ENCODE results near the gene GON4L.
A peak's percentile ranks its signal among the peaks of the same experiment; 100 is the strongest.

Gene GON4L, protein sequence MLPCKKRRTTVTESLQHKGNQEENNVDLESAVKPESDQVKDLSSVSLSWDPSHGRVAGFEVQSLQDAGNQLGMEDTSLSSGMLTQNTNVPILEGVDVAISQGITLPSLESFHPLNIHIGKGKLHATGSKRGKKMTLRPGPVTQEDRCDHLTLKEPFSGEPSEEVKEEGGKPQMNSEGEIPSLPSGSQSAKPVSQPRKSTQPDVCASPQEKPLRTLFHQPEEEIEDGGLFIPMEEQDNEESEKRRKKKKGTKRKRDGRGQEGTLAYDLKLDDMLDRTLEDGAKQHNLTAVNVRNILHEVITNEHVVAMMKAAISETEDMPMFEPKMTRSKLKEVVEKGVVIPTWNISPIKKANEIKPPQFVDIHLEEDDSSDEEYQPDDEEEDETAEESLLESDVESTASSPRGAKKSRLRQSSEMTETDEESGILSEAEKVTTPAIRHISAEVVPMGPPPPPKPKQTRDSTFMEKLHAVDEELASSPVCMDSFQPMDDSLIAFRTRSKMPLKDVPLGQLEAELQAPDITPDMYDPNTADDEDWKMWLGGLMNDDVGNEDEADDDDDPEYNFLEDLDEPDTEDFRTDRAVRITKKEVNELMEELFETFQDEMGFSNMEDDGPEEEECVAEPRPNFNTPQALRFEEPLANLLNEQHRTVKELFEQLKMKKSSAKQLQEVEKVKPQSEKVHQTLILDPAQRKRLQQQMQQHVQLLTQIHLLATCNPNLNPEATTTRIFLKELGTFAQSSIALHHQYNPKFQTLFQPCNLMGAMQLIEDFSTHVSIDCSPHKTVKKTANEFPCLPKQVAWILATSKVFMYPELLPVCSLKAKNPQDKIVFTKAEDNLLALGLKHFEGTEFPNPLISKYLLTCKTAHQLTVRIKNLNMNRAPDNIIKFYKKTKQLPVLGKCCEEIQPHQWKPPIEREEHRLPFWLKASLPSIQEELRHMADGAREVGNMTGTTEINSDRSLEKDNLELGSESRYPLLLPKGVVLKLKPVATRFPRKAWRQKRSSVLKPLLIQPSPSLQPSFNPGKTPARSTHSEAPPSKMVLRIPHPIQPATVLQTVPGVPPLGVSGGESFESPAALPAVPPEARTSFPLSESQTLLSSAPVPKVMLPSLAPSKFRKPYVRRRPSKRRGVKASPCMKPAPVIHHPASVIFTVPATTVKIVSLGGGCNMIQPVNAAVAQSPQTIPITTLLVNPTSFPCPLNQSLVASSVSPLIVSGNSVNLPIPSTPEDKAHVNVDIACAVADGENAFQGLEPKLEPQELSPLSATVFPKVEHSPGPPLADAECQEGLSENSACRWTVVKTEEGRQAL (N-terminal part only)

DNA sequence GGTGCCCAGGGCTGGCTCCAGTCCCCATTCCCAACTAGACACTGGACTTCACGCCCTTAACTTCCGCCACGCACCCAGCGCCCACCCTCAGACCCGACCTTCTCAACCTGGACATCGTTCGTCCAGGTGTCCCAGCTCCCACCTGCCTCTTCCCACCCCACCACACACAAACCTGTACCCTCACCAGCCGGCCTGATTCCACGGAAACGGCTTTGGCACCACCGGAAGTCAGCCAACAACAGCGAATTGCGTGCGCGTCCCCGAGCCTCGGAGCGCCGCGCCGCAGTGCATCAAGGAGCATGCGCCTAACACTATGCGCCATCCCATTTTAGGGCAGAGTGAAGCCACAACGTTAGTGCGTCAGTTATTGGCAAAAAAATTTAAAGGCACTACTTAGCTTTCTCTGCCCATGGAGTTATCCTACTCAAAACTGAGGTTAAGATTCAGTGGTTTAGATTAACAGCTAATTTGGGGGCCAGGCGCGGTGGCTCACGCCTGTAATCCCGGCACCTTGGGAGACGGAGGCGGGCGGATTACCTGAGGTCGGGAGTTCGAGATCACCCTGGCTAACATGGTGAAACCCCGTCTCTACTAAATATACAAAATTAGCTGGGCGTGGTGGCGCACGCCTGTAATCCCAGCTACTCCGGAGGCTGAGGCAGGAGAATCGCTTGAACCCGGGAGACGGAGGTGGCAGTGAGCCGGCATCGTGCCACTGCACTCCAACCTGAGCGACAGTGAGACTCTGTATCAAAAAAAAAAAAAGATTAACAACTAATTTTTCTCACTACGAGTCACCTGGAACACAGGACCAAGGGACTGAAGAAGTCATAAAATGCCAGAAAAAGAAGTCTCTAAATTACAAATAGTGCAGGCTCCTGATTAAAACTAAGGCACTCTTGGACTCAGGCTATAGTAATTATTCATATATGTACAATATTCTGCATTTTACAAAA is at the start of gene GON4L:
Gene GON4L, minus strand, starts transcription at position 240 of the 956 bp plus-strand sequence. CDS start 3,434 bp downstream, outside the sequence.
- DNase-seq: peak; percentile 88
- Histone ChIP-seq H3K4me3 (ENCODE audit: low read depth, low read length) (peak within 1 kb of the TSS; percentile 96), H3K27me3 (replicated peaks) (no peaks in the 10 kb centered on the region), H3K27ac (peak within 1 kb of the TSS; percentile 60), H3K36me3 (replicated peaks) (peaks cover 20% of the 10 kb centered on the region)
- TF ChIP-seq, protein P1, sequence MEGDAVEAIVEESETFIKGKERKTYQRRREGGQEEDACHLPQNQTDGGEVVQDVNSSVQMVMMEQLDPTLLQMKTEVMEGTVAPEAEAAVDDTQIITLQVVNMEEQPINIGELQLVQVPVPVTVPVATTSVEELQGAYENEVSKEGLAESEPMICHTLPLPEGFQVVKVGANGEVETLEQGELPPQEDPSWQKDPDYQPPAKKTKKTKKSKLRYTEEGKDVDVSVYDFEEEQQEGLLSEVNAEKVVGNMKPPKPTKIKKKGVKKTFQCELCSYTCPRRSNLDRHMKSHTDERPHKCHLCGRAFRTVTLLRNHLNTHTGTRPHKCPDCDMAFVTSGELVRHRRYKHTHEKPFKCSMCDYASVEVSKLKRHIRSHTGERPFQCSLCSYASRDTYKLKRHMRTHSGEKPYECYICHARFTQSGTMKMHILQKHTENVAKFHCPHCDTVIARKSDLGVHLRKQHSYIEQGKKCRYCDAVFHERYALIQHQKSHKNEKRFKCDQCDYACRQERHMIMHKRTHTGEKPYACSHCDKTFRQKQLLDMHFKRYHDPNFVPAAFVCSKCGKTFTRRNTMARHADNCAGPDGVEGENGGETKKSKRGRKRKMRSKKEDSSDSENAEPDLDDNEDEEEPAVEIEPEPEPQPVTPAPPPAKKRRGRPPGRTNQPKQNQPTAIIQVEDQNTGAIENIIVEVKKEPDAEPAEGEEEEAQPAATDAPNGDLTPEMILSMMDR (IDR thresholded peaks at IDR 0.05; ENCODE audit: low read depth, low read length, missing control alignments): no peak
- in situ Hi-C loops (cut with HindIII; ENCODE audit: low pct_ligation_motif_present, low sequenced_read_pairs): no loop called here

DNA sequence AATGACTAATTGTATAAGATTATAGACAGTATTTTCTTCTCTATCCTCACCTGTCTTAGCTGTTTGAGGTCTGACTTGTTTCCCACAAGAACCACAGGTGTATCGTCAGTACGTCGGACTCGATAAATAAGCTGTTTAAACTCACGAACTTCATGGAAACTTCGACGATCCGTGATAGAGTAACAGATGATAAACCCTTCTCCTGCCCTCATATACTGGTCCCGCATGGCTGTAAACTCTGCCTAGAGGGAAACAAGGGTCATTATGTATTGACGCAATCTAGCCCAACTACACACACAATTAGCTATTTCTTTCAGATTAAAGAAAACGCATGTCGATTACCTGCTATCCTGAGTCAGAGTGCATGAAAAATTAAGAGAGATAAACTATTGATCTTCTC is 47.2 kb upstream of the GON4L start:
- peaks cover 82% of the 10 kb centered on the region for H3K36me3 ChIP-seq (replicated peaks)
- TF ChIP-seq, protein P1 (IDR thresholded peaks at IDR 0.05; ENCODE audit: low read depth, low read length, missing control alignments): no peak
- no peaks in the 10 kb centered on the region for H3K27me3 ChIP-seq (replicated peaks)
- in situ Hi-C loops (cut with HindIII; ENCODE audit: low pct_ligation_motif_present, low sequenced_read_pairs): no loop called here
- no peak for DNase-seq
- H3K27ac ChIP-seq: no peak overlapping the region
- H3K4me3 ChIP-seq (ENCODE audit: low read depth, low read length): no peak overlapping the region

DNA sequence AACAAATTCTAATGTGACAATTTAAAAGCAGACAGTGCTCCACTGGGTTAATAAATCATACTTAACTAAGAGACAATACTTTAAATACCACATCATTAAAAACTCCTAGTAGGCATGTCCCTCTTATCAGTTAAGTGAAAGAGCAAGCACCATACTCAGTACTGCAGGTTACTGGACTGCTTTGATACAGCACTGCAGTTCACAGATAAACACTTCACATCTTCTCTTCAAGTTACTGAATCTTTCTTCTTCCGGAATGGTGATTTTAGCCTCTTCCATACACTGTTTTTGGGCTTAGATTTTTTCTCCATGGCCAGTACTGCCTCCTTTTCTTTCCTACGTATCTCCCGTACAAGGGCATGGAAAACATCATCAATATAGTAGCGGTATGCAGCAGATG is 43.1 kb upstream of the GON4L start:
- peaks cover 73% of the 10 kb centered on the region for H3K36me3 ChIP-seq (replicated peaks)
- DNase-seq: no peak
- no peak overlapping the region for H3K4me3 ChIP-seq (ENCODE audit: low read depth, low read length)
- in situ Hi-C loops (cut with HindIII; ENCODE audit: low pct_ligation_motif_present, low sequenced_read_pairs): no loop called here
- H3K27ac ChIP-seq: no peak overlapping the region
- H3K27me3 ChIP-seq (replicated peaks): no peaks in the 10 kb centered on the region
- TF ChIP-seq, protein P1 (IDR thresholded peaks at IDR 0.05; ENCODE audit: low read depth, low read length, missing control alignments): no peak

DNA sequence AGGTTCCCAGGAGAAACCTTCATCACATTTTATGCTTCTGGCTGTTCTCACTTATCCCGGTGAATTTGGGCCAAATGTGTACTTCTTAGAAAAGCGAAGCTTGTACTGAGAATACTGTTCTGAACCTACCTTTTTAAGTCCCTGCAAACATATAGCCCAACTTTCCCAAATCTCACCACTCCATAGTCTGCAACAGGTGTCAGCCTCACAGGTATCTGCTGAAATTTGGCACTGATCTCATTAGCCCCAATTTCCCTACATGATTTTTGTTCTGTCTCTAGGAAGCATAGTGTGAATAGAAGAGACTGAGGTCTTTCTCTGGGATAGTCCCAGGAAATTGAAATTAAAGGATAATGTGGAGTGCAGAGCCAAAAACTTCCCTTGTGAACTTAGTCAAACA is 42.7 kb upstream of the GON4L start:
- in situ Hi-C loops (cut with HindIII; ENCODE audit: low pct_ligation_motif_present, low sequenced_read_pairs): no loop called here
- TF ChIP-seq, protein P1 (IDR thresholded peaks at IDR 0.05; ENCODE audit: low read depth, low read length, missing control alignments): no peak
- DNase-seq: no peak
- H3K27ac ChIP-seq: no peak overlapping the region
- no peak overlapping the region for H3K4me3 ChIP-seq (ENCODE audit: low read depth, low read length)
- peaks cover 68% of the 10 kb centered on the region for H3K36me3 ChIP-seq (replicated peaks)
- H3K27me3 ChIP-seq (replicated peaks): no peaks in the 10 kb centered on the region

DNA sequence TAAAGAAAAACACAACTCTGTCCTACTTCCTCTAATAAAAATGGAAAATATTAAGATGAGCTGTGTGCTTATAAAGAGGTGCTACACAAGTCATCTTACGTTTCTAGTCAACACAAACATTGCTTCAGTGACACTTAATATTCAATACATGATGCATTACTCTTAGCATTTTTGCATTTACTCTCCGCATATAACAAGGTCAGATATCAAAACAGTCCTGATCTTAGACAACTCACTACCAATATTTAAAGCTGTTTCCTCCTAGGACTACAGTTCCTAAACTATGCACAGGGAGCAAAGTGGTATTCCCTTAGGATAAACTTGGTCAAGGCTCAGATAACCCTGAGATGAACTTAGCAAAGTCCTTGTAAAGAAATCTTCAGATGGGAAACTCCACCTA is 41.9 kb upstream of the GON4L start:
- no peak for DNase-seq
- Histone ChIP-seq H3K27me3 (replicated peaks) (no peaks in the 10 kb centered on the region), H3K36me3 (replicated peaks) (peaks cover 61% of the 10 kb centered on the region), H3K27ac (no peak overlapping the region), H3K4me3 (ENCODE audit: low read depth, low read length) (no peak overlapping the region)
- TF ChIP-seq, protein P1 (IDR thresholded peaks at IDR 0.05; ENCODE audit: low read depth, low read length, missing control alignments): no peak
- in situ Hi-C loops (cut with HindIII; ENCODE audit: low pct_ligation_motif_present, low sequenced_read_pairs): no loop called here

Data from brain microvascular endothelial cell (primary cell).